Immature natural killer cell (primary cell): ENCODE data around the gene PRR5. TPM values are rescaled to one million over a fixed set of nuclear protein-coding genes. Genes with fewer than 3 reads are reported as not detected.

Source experiments
- DNase-seq, 3 donors: peaks; one replicate each; pipeline ENCODE4 v3.0.0; 2022; ENCODE audit warnings: mixed read lengths in 1 of 3
- H3K27ac Mint-ChIP-seq, 6 donors: one replicate each; pipeline ENCODE4 v1.8.0; 2020; ENCODE audit warnings: mixed read lengths in 6 of 6, mild to moderate bottlenecking in 5 of 6, inconsistent platforms in 4 of 6, moderate library complexity in 3 of 6
- H3K27me3 Mint-ChIP-seq, 3 donors: one replicate each; pipeline ENCODE4 v1.8.0; 2020 to 2021; ENCODE audit warnings: low read depth in 3 of 3, mild to moderate bottlenecking in 3 of 3, mixed read lengths in 3 of 3, moderate library complexity in 3 of 3, inconsistent platforms in 1 of 3
- H3K36me3 Mint-ChIP-seq, 3 donors: one replicate each; pipeline ENCODE4 v1.8.0; 2020; ENCODE audit warnings: mixed read lengths in 3 of 3, inconsistent platforms in 2 of 3, mild to moderate bottlenecking in 2 of 3
- H3K4me1 Mint-ChIP-seq, 2 donors: one replicate each; pipeline ENCODE4 v1.8.0; 2020; ENCODE audit warnings: inconsistent platforms in 2 of 2, mild to moderate bottlenecking in 2 of 2, mixed read lengths in 2 of 2, moderate library complexity in 1 of 2
- H3K4me3 Mint-ChIP-seq, 5 donors: one replicate each; pipeline ENCODE4 v1.8.0; 2020; ENCODE audit warnings: mild to moderate bottlenecking in 5 of 5, mixed read lengths in 5 of 5, inconsistent platforms in 3 of 5, moderate library complexity in 3 of 5
- H3K9me3 Mint-ChIP-seq, 6 donors: one replicate each; pipeline ENCODE4 v1.8.0; 2020; ENCODE audit warnings: mild to moderate bottlenecking in 6 of 6, mixed read lengths in 6 of 6, inconsistent platforms in 4 of 6, moderate library complexity in 3 of 6
- polyA plus RNA-seq, 3 donors: library from polyadenylated mRNA; unstranded; fragments of 300-500 nt; fragmentation: Illumina TruSeq; gene quantifications; one replicate each; pipeline ENCODE4 v1.2.3, GENCODE V29; 2021

The PRR5 gene
- polyA plus RNA-seq, 3 donors from 2014 or later = 102 to 168 (median 112) TPM

- Mint-ChIP-seq H3K27ac (peak overlapping the region in 1 of 6 donors; percentile 34), H3K36me3 (peaks cover 0 to 6% (median 4%) of the 10 kb centered on the region in 3 donors), H3K4me3 (peak overlapping the region in 4 of 5 donors; percentile 43 to 76 (median 50)), H3K27me3 (peaks cover 0 to 15% (median 10%) of the 10 kb centered on the region in 3 donors), H3K9me3 (peaks cover 0 to 1% (median 0%) of the 10 kb centered on the region in 6 donors), H3K4me1 (peaks cover 60 to 65% of the 10 kb centered on the region in 2 donors)
- DNase-seq = no peak
These were observed 3.0 kb downstream of the PRR5 start for GRCh38 chr22:44705022-44705297.

GRCh38 chr22:44706488-44706887, 4.5 kb downstream of the PRR5 start:
- Mint-ChIP-seq H3K9me3 (peaks cover 0 to 1% (median 0%) of the 10 kb centered on the region in 6 donors), H3K4me3 (peak overlapping the region in 1 of 5 donors; percentile 15), H3K27me3 (peaks cover 9 to 26% (median 14%) of the 10 kb centered on the region in 3 donors), H3K4me1 (peaks cover 66 to 74% of the 10 kb centered on the region in 2 donors), H3K36me3 (peaks cover 0 to 6% (median 4%) of the 10 kb centered on the region in 3 donors), H3K27ac (no peak overlapping the region)
- no peak for DNase-seq

- Mint-ChIP-seq H3K4me3 (no peak overlapping the region), H3K36me3 (peaks cover 0 to 6% (median 4%) of the 10 kb centered on the region in 3 donors), H3K4me1 (peaks cover 69 to 78% of the 10 kb centered on the region in 2 donors), H3K27me3 (peaks cover 9 to 22% (median 12%) of the 10 kb centered on the region in 3 donors), H3K9me3 (peaks cover 0 to 1% (median 0%) of the 10 kb centered on the region in 6 donors), H3K27ac (peak overlapping the region in 1 of 6 donors; percentile 73)
- no peak for DNase-seq
These were observed 5.2 kb downstream of the PRR5 start for GRCh38 chr22:44707178-44707577.

- DNase-seq = no peak
- Mint-ChIP-seq H3K27ac (peak overlapping the region in 5 of 6 donors; percentile 40 to 76 (median 53)), H3K27me3 (peaks cover 9 to 22% (median 12%) of the 10 kb centered on the region in 3 donors), H3K4me3 (peak overlapping the region in 3 of 5 donors; percentile 34 to 58 (median 48)), H3K9me3 (peaks cover 0 to 1% (median 0%) of the 10 kb centered on the region in 6 donors), H3K36me3 (peaks cover 0 to 6% (median 4%) of the 10 kb centered on the region in 3 donors), H3K4me1 (peaks cover 75 to 83% of the 10 kb centered on the region in 2 donors)
These were observed 5.7 kb downstream of the PRR5 start for GRCh38 chr22:44707752-44708151.

- DNase-seq = peak; percentile 86 to 90 (median 89)
- Mint-ChIP-seq H3K4me3 (peak overlapping the region; percentile 71 to 88 (median 85)), H3K36me3 (peaks cover 0 to 4% (median 4%) of the 10 kb centered on the region in 3 donors), H3K9me3 (peaks cover 0 to 1% (median 0%) of the 10 kb centered on the region in 6 donors), H3K4me1 (peaks cover 74 to 80% of the 10 kb centered on the region in 2 donors), H3K27me3 (peaks cover 9 to 22% (median 12%) of the 10 kb centered on the region in 3 donors), H3K27ac (peak overlapping the region; percentile 83 to 98 (median 95))
These were observed 7.9 kb downstream of the PRR5 start for GRCh38 chr22:44709881-44710392.

GRCh38 chr22:44710474-44711240, 8.7 kb downstream of the PRR5 start:
- Mint-ChIP-seq H3K27ac (peak overlapping the region; percentile 83 to 98 (median 95)), H3K27me3 (peaks cover 9 to 22% (median 12%) of the 10 kb centered on the region in 3 donors), H3K4me3 (peak overlapping the region; percentile 71 to 88 (median 85)), H3K4me1 (peaks cover 72 to 76% of the 10 kb centered on the region in 2 donors), H3K9me3 (peaks cover 0 to 1% (median 0%) of the 10 kb centered on the region in 6 donors), H3K36me3 (no peaks in the 10 kb centered on the region)
- DNase-seq = peak; percentile 70 to 76 (median 74)

- peaks cover 0 to 1% (median 0%) of the 10 kb centered on the region in 6 donors for H3K9me3 Mint-ChIP-seq
- DNase-seq = no peak
- H3K27ac Mint-ChIP-seq = peak overlapping the region; percentile 83 to 98 (median 95)
- no peaks in the 10 kb centered on the region for H3K36me3 Mint-ChIP-seq
- peak overlapping the region; percentile 71 to 88 (median 85) for H3K4me3 Mint-ChIP-seq
- H3K27me3 Mint-ChIP-seq = peaks cover 9 to 22% (median 12%) of the 10 kb centered on the region in 3 donors
- H3K4me1 Mint-ChIP-seq = peaks cover 68 to 76% of the 10 kb centered on the region in 2 donors
These were observed 9.2 kb downstream of the PRR5 start for GRCh38 chr22:44711241-44711560.

- Mint-ChIP-seq H3K4me3 (peak overlapping the region in 3 of 5 donors; percentile 79 to 88 (median 85)), H3K36me3 (no peaks in the 10 kb centered on the region), H3K4me1 (peaks cover 65 to 77% of the 10 kb centered on the region in 2 donors), H3K9me3 (peaks cover 0 to 1% (median 0%) of the 10 kb centered on the region in 6 donors), H3K27me3 (peaks cover 9 to 22% (median 12%) of the 10 kb centered on the region in 3 donors), H3K27ac (peak overlapping the region; percentile 83 to 98 (median 95))
- DNase-seq = no peak
These were observed 9.9 kb downstream of the PRR5 start for GRCh38 chr22:44711690-44712555.

GRCh38 chr22:44712962-44713361, 11.0 kb downstream of the PRR5 start:
- Mint-ChIP-seq H3K27me3 (peaks cover 9 to 22% (median 12%) of the 10 kb centered on the region in 3 donors), H3K4me1 (peaks cover 69 to 81% of the 10 kb centered on the region in 2 donors), H3K4me3 (peak overlapping the region in 2 of 5 donors; percentile 30 to 76), H3K36me3 (no peaks in the 10 kb centered on the region), H3K27ac (peak overlapping the region; percentile 19 to 93 (median 56)), H3K9me3 (peaks cover 0 to 1% (median 0%) of the 10 kb centered on the region in 6 donors)
- DNase-seq = no peak

GRCh38 chr22:44714703-44715350, 12.8 kb downstream of the PRR5 start:
- H3K27ac Mint-ChIP-seq = peak overlapping the region in 5 of 6 donors; percentile 35 to 93 (median 56)
- H3K27me3 Mint-ChIP-seq = peaks cover 6 to 16% (median 9%) of the 10 kb centered on the region in 3 donors
- H3K4me1 Mint-ChIP-seq = peaks cover 65 to 83% of the 10 kb centered on the region in 2 donors
- H3K36me3 Mint-ChIP-seq = peaks cover 0 to 5% (median 0%) of the 10 kb centered on the region in 3 donors
- no peaks in the 10 kb centered on the region for H3K9me3 Mint-ChIP-seq
- DNase-seq = no peak
- H3K4me3 Mint-ChIP-seq = peak overlapping the region in 3 of 5 donors; percentile 13 to 24 (median 17)

- DNase-seq = peak; percentile 32 to 45 (median 35)
- Mint-ChIP-seq H3K4me3 (peak overlapping the region; percentile 19 to 69 (median 59)), H3K9me3 (no peaks in the 10 kb centered on the region)
These were observed 16.4 kb downstream of the PRR5 start for GRCh38 chr22:44718418-44718817.

GRCh38 chr22:44719586-44720368, 17.8 kb downstream of the PRR5 start:
- H3K27me3 Mint-ChIP-seq = peaks cover 0 to 1% (median 0%) of the 10 kb centered on the region in 3 donors
- peak overlapping the region in 1 of 5 donors; percentile 21 for H3K4me3 Mint-ChIP-seq
- H3K4me1 Mint-ChIP-seq = peaks cover 30 to 69% of the 10 kb centered on the region in 2 donors
- no peaks in the 10 kb centered on the region for H3K9me3 Mint-ChIP-seq
- no peak for DNase-seq
- peaks cover 0 to 6% (median 5%) of the 10 kb centered on the region in 3 donors for H3K36me3 Mint-ChIP-seq
- peak overlapping the region in 4 of 6 donors; percentile 61 to 92 (median 66) for H3K27ac Mint-ChIP-seq

More at GRCh38 chr22:44718418-44718817, 16.4 kb downstream of the PRR5 start:
- peaks cover 0 to 5% (median 0%) of the 10 kb centered on the region in 3 donors for H3K27me3 Mint-ChIP-seq
- peaks cover 0 to 5% (median 2%) of the 10 kb centered on the region in 3 donors for H3K36me3 Mint-ChIP-seq
- H3K27ac Mint-ChIP-seq = peak overlapping the region; percentile 73 to 92 (median 82)
- peaks cover 37 to 70% of the 10 kb centered on the region in 2 donors for H3K4me1 Mint-ChIP-seq
